A673 (cell line): ENCODE data around the gene TMEM163.

Experiments used
- CTCF ChIP-seq: fragments of 300-800, 200-600 bp; sonication (generic); conservative IDR thresholded peaks from 2 replicates; pipeline ENCODE4 v1.5.1; 2017; ENCODE audit warnings: low read depth, mild to moderate bottlenecking, antibody characterized with exemption, low read length, moderate library complexity, mixed read lengths
- EZH2 ChIP-seq: fragments of 200-600 bp; sonication (generic); IDR thresholded peaks from 2 replicates; pipeline ENCODE4 v1.6.1; 2017; ENCODE audit warnings: borderline replicate concordance, low read depth, mild to moderate bottlenecking, mixed read lengths, antibody characterized with exemption, low read length; ENCODE audit not compliant: poor library complexity, severe bottlenecking

DNA sequence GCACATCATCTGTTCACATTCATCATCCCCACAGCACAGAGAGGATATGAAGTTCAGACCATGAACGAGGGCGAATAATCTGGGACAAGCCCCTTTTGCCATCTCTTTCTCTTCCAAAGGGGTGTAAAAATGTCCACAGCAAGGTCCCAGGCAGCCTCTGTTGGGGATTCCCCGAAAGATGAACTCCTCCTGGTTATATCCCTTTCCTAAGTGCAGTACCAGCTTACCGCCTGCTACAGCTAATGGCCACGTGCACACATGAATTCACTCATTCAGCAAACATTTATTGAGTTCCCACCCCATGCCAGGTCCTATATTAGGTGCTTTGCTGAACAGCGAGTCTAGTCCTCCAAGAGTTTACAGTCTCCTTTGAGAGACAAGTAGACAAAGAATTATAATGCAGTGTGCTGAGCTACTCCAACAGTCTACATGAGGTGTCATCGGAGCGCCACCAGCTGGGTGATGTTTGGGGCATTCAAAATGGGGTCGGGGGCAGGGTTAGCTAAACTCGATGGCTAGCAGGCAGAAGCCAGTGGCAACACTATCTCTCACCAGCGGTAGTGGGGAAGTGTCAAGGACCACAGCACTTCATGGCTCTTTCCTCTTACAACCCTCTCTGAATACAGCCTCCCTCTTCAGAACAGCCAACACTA lies 228.9 kb downstream of the TMEM163 start:
- TF ChIP-seq CTCF (no peak), EZH2 (no peak)
